T-cell (primary cell): ENCODE results near the gene KLHL41. TPM values are rescaled to one million over a fixed set of nuclear protein-coding genes. Genes with fewer than 3 reads are reported as not detected.
"Not testable (repeated sequence)": the region's sequence is repeated elsewhere in the genome, so short reads cannot be mapped to it uniquely, and the experiment has no call there.

Experiments used
- ATAC-seq, 4 experiments: fragments of 200-7000 bp in 3 of 4; fragments of 150-1000 bp in 1 of 4; cut with Tn5 transposase; replicated peaks in 1 of 4; 1 replicate in 3 of 4; 2 replicates in 1 of 4; pipeline ENCODE4 v1.10.0; 2021; ENCODE audit warnings: moderate library complexity in 3 of 4, mild to moderate bottlenecking in 2 of 4, moderate number of reproducible peaks in 1 of 4
- CTCF ChIA-PET, 2 donors: fragments of 300-600 bp; sonication (Branson Sonifier 250); formaldehyde crosslinking; loops; one replicate each; lab custom pipeline; 2022; ENCODE audit warnings: antibody characterized with exemption in 2 of 2; lab: Charles Lee
- POLR2A ChIA-PET, 2 donors: fragments of 300-600 bp; sonication (Branson Sonifier 250); formaldehyde crosslinking; loops; one replicate each; lab custom pipeline; 2022; ENCODE audit warnings: antibody characterized with exemption in 2 of 2; lab: Charles Lee
- DNase-seq, 35 experiments: peaks; one replicate each; pipeline versions ENCODE4 v3.0.0 to v3.0.0-alpha.2; 2013 to 2023
- H3K27ac ChIP-seq: one replicate; pipeline ENCODE4 v1.5.1; 2013; ENCODE audit warnings: low read length
- H3K27me3 ChIP-seq, 2 experiments: replicated peaks in 1 of 2; 1 replicate in 1 of 2; 2 replicates in 1 of 2; pipeline versions ENCODE4 v1.6.1 to v1.7.0; 2013; ENCODE audit warnings: low read length in 1 of 2, mixed read lengths in 1 of 2; ENCODE audit not compliant: control insufficient read depth in 2 of 2, insufficient read depth in 2 of 2; ENCODE audit errors: extremely low read depth in 1 of 2
- H3K36me3 ChIP-seq, 2 donors: 1 replicate in 1 of 2; 2 replicates in 1 of 2; pipeline versions ENCODE4 v1.6.1 to v1.7.0; 2013; ENCODE audit warnings: low read length in 1 of 2; ENCODE audit not compliant: control insufficient read depth in 2 of 2, insufficient read depth in 1 of 2; ENCODE audit errors: extremely low read depth in 1 of 2
- H3K4me1 ChIP-seq, 2 experiments: 1 replicate in 1 of 2; 2 replicates in 1 of 2; pipeline versions ENCODE4 v1.6.1 to v1.7.0; 2013; ENCODE audit warnings: low read length in 2 of 2, mixed read lengths in 1 of 2; ENCODE audit not compliant: insufficient read depth in 2 of 2, control insufficient read depth in 1 of 2; ENCODE audit errors: extremely low read depth in 1 of 2
- H3K4me3 ChIP-seq, 2 donors: 1 replicate in 1 of 2; 2 replicates in 1 of 2; pipeline versions ENCODE4 v1.5.1 to v1.7.0; 2013; ENCODE audit warnings: mild to moderate bottlenecking in 2 of 2, low read length in 1 of 2, moderate library complexity in 1 of 2; ENCODE audit not compliant: control insufficient read depth in 1 of 2; ENCODE audit errors: extremely low read depth in 1 of 2
- H3K9me3 ChIP-seq: 2 replicates; pipeline ENCODE4 v1.7.0; 2013
- H3K27ac Mint-ChIP-seq, 2 donors: one replicate each; pipeline ENCODE4 v1.8.0; 2020 to 2021; ENCODE audit warnings: mild to moderate bottlenecking in 2 of 2, mixed read lengths in 2 of 2
- H3K27me3 Mint-ChIP-seq, 2 donors: one replicate each; pipeline ENCODE4 v1.8.0; 2021 to 2022; ENCODE audit warnings: mixed read lengths in 2 of 2
- H3K36me3 Mint-ChIP-seq: one replicate; pipeline ENCODE4 v1.8.0; 2021; ENCODE audit warnings: mixed read lengths
- H3K4me1 Mint-ChIP-seq, 3 donors: one replicate each; pipeline ENCODE4 v1.8.0; 2020 to 2022; ENCODE audit warnings: mixed read lengths in 3 of 3, mild to moderate bottlenecking in 1 of 3
- H3K4me3 Mint-ChIP-seq, 3 donors: one replicate each; pipeline ENCODE4 v1.8.0; 2020 to 2022; ENCODE audit warnings: mild to moderate bottlenecking in 3 of 3, mixed read lengths in 3 of 3, moderate library complexity in 3 of 3
- H3K9me3 Mint-ChIP-seq, 3 donors: one replicate each; pipeline ENCODE4 v1.8.0; 2020 to 2022; ENCODE audit warnings: mixed read lengths in 3 of 3
- WGBS: methylation state at CpG from one replicate; pipeline ENCODE4 v1.1.5; 2013; ENCODE audit warnings: missing lambda C conversion rate; ENCODE audit not compliant: insufficient coverage; 5-methylcytosine and 5-hydroxymethylcytosine counted together
- total RNA-seq, 35 experiments: library from RNA in 6 of 35; stranded (reverse) in 6 of 35; fragments of 120-200 nt in 1 of 35; gene quantifications; one replicate each; pipeline versions ENCODE4 v1.2.1 to v1.2.4 and lab custom pipeline; 2013 to 2026

Gene KLHL41
- total RNA-seq, 5 donors from 2014 or later (not counting 1 experiment from before 2014, with no cell fraction given): 0.23 to 0.43 (median 0.35) TPM; not detected in 2

DNA sequence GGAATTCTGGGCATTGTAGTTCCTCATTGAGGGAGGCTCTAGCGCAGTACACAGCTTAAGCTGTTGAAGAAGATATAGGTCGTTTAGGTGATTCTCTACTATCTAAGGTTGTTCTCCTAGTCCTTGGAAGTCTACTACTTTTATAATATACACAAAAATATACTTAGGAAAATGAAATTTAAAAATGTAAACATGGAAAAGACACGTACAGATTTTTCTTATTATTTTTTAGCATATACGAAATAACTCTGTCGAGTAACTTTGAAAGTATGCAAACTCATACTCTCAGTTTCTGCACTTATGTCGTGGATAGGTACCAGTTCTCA lies 64.4 kb downstream of the KLHL41 start:
- ChIA-PET POLR2A (interaction anchor here (0.6 to 3.6 kb wide), 6 partner anchors 10 to 197 kb away, joined by 3 to 34 read pairs (median 8); partner anchors contain the start of gene PPIG (in 2 of the 2)), CTCF (interaction anchor here (1.0 to 1.9 kb wide), 7 partner anchors 8 to 251 kb away, joined by 3 to 10 read pairs (median 4); partner anchors contain the start of genes BBS5 (in 1 of the 2), METTL5 (in 1 of the 2) and PPIG (in 1 of the 2))
- no peaks in the 10 kb centered on the region for H3K36me3 ChIP-seq
- H3K4me1 ChIP-seq: peaks cover 5 to 8% of the 10 kb centered on the region in 2 experiments
- H3K9me3 ChIP-seq: no peaks in the 10 kb centered on the region
- H3K27ac ChIP-seq: peak overlapping the region; percentile 81
- ATAC-seq: no peak
- Mint-ChIP-seq H3K4me3 (peak overlapping the region; percentile 95 to 99 (median 98)), H3K4me1 (peaks cover 20 to 27% (median 23%) of the 10 kb centered on the region in 3 donors), H3K27me3 (no peaks in the 10 kb centered on the region), H3K9me3 (no peaks in the 10 kb centered on the region), H3K27ac (peak overlapping the region; percentile 68 to 89), H3K36me3 (peaks cover 7% of the 10 kb centered on the region)
- DNase-seq: no peak
- WGBS: no CpG with 5 or more reads among the region's 6 CpGs
- peak overlapping the region; percentile 97 to 99 for H3K4me3 ChIP-seq
- no peaks in the 10 kb centered on the region for H3K27me3 ChIP-seq

DNA sequence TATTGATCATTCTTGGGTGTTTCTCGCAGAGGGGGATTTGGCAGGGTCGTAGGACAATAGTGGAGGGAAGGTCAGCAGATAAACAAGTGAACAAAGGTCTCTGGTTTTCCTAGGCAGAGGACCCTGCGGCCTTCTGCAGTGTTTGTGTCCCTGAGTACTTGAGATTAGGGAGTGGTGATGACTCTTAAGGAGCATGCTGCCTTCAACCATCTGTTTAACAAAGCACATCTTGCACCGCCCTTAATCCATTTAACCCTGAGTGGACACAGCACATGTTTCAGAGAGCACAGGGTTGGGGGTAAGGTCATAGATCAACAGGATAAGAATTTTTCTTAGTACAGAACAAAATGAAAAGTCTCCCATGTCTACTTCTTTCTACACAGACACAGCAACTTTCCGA lies 65.0 kb downstream of the KLHL41 start:
- H3K9me3 ChIP-seq, H3K27ac ChIP-seq, DNase-seq, H3K4me3 ChIP-seq, H3K9me3 Mint-ChIP-seq, H3K4me1 ChIP-seq, H3K27me3 Mint-ChIP-seq, H3K27ac Mint-ChIP-seq, H3K27me3 ChIP-seq, H3K36me3 Mint-ChIP-seq, CTCF ChIA-PET, H3K36me3 ChIP-seq, ATAC-seq: not testable (repeated sequence)
- Mint-ChIP-seq H3K4me3 (peak overlapping the region in 1 of 3 donors; percentile 45), H3K4me1 (peaks cover 19 to 27% (median 23%) of the 10 kb centered on the region in 3 donors)
- POLR2A ChIA-PET: interaction anchor here (0.6 to 3.6 kb wide), 3 partner anchors 10 to 197 kb away, joined by 3 to 34 read pairs (median 16); partner anchors contain the start of gene PPIG (in 2 of the 2)
- WGBS: no CpG with 5 or more reads among the region's 5 CpGs

DNA sequence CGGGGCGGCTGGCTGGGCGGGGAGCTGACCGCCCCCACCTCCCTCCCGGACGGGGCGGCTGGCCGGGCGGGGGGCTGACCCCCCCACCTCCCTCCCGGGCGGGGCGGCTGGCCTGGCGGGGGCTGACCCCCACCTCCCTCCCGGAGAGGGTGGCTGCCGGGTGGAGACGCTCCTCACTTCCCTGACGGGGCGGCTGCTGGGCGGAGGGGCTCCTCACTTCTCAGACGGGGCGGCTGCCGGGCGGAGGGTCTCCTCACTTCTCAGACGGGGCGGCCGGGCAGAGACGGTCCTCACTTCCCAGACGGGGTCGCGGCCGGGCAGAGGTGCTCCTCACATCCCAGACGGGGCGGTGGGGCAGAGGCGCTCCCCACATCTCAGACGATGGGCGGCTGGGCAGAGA lies 65.8 kb downstream of the KLHL41 start:
- H3K27me3 Mint-ChIP-seq, H3K4me3 ChIP-seq, H3K9me3 ChIP-seq, H3K27me3 ChIP-seq, ATAC-seq, DNase-seq, CTCF ChIA-PET, H3K36me3 Mint-ChIP-seq, H3K9me3 Mint-ChIP-seq, H3K27ac Mint-ChIP-seq, H3K36me3 ChIP-seq, H3K27ac ChIP-seq, H3K4me3 Mint-ChIP-seq, H3K4me1 ChIP-seq: not testable (repeated sequence)
- peaks cover 16 to 22% (median 17%) of the 10 kb centered on the region in 3 donors for H3K4me1 Mint-ChIP-seq
- POLR2A ChIA-PET: interaction anchor here in 1 of 2 donors (0.6 kb wide), 1 partner anchor 284 kb away, joined by 9 read pairs; no protein-coding TSS in a partner anchor
- WGBS: 89% methylated on average over 8 of the region's 36 CpGs

Other genes starting within 250 kb of the KLHL41 start
- gene LRP2, start 147.2 kb upstream of the KLHL41 start, total RNA-seq: under 1 TPM in 1 of 5 donors, not detected in 4; 0.03 TPM
- gene BBS5, start 30.2 kb upstream of the KLHL41 start, total RNA-seq: 1 to 10 TPM; 1.8 to 3.0 (median 2.0) TPM
- gene FASTKD1, start 64.2 kb downstream of the KLHL41 start, total RNA-seq: 10 to 100 TPM; 17.6 to 26.8 (median 25.2) TPM
- 10 to 100 TPM; 63.6 to 78.2 (median 71.3) TPM for gene PPIG, start 74.6 kb downstream of the KLHL41 start, total RNA-seq
- gene CFAP210, start 184.7 kb downstream of the KLHL41 start, total RNA-seq: under 1 TPM in 2 of 5 donors, not detected in 3; 0.35 to 0.96 TPM
- 1 to 10 TPM; 3.6 to 8.6 (median 6.1) TPM for gene PHOSPHO2, start 184.8 kb downstream of the KLHL41 start, total RNA-seq
- 1 to 10 TPM in 3 of 5 donors, under 1 TPM in 2; 0.55 to 1.3 (median 1.2) TPM for gene KLHL23, start 224.1 kb downstream of the KLHL41 start, total RNA-seq